ENCODE data around the gene BLMH. TPM values are rescaled to one million over a fixed set of nuclear protein-coding genes. Genes with fewer than 3 reads are reported as not detected.

The BLMH gene
- total and polyA plus RNA-seq, 9 of the 15 experiments (the other 6 are each of a cell fraction or from before 2014, with no cell fraction given) = 26.0 to 118 (median 67.3) TPM

DNA sequence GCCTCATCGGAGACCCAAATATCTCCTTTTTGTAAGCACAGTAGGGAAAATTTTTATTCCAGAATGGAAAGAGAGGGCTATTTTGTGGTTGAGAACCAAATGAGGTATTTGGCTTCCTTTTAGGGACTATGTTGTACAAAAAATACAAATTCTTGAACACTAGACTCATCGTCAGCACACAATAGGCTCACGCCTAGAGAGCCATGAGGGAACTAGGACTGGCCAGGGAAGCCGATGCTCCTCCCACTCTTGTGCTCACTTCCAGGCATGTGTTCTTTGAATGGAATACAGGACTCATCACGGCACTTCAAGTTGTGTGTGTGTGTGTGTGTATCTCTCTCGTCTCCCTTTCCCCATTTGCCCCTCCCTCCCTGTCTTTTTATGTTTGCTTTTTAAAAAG, 17.8 kb upstream of the BLMH start:
- Histone ChIP-seq H3K4me2 (ENCODE audit: insufficient read depth, low read length) (no peak overlapping the region), H3K27ac (ENCODE audit: extremely low read depth, low read depth, low read length) (no peak overlapping the region), H2AFZ (ENCODE audit: low read depth, low read length) (peak overlapping the region; percentile 27; the same call in 1 of the 2 replicates), H3K4me1 (replicated peaks in 1 of 2; ENCODE audit: control insufficient read depth in 2 of 2, insufficient read depth in 2 of 2, low read length in 2 of 2) (no peaks in the 10 kb centered on the region), H3K9ac (ENCODE audit: insufficient read depth in 1 of 2, low read depth in 2 of 2, low read length in 2 of 2) (no peak overlapping the region), H3K79me2 (ENCODE audit: control insufficient read depth, insufficient read depth, low read length) (no peaks in the 10 kb centered on the region), H3K9me1 (ENCODE audit: control insufficient read depth, insufficient read depth, low read length) (no peaks in the 10 kb centered on the region), H3K9me3 (replicated peaks; ENCODE audit: control insufficient read depth, insufficient read depth, low read depth, low read length) (no peaks in the 10 kb centered on the region), H3K27me3 (ENCODE audit: control insufficient read depth in 2 of 2, insufficient read depth in 2 of 2, low read length in 2 of 2) (no peaks in the 10 kb centered on the region), H4K20me1 (replicated peaks; ENCODE audit: control insufficient read depth, insufficient read depth, low read length) (no peaks in the 10 kb centered on the region), H3K36me3 (ENCODE audit: control insufficient read depth, insufficient read depth, low read length) (no peaks in the 10 kb centered on the region), H3K4me3 (no peak overlapping the region)
- BruUV-seq (replicated peaks) = no TSS peak
- in situ Hi-C loops (cut with MboI) (no loop called here), intact Hi-C loops (cut with micrococcal nuclease) (no loop called here)
- FAIRE-seq (no peak), DNase-seq (ENCODE audit: extremely low read depth in 1 of 4, low spot score in 3 of 4) (no peak), ATAC-seq (no peak)
- POLR2A ChIA-PET = interaction anchor here (0.6 kb wide), 1 partner anchor 12 kb away, joined by 3 read pairs; no protein-coding TSS in a partner anchor
- CTCF ChIA-PET (ENCODE audit: low intra/inter-chr PET ratio) = no interaction called here
- 66% methylated on average over 5 of the region's 6 CpGs for WGBS (ENCODE audit: insufficient coverage, low coverage, missing lambda C conversion rate)
- TF ChIP-seq, protein P1, sequence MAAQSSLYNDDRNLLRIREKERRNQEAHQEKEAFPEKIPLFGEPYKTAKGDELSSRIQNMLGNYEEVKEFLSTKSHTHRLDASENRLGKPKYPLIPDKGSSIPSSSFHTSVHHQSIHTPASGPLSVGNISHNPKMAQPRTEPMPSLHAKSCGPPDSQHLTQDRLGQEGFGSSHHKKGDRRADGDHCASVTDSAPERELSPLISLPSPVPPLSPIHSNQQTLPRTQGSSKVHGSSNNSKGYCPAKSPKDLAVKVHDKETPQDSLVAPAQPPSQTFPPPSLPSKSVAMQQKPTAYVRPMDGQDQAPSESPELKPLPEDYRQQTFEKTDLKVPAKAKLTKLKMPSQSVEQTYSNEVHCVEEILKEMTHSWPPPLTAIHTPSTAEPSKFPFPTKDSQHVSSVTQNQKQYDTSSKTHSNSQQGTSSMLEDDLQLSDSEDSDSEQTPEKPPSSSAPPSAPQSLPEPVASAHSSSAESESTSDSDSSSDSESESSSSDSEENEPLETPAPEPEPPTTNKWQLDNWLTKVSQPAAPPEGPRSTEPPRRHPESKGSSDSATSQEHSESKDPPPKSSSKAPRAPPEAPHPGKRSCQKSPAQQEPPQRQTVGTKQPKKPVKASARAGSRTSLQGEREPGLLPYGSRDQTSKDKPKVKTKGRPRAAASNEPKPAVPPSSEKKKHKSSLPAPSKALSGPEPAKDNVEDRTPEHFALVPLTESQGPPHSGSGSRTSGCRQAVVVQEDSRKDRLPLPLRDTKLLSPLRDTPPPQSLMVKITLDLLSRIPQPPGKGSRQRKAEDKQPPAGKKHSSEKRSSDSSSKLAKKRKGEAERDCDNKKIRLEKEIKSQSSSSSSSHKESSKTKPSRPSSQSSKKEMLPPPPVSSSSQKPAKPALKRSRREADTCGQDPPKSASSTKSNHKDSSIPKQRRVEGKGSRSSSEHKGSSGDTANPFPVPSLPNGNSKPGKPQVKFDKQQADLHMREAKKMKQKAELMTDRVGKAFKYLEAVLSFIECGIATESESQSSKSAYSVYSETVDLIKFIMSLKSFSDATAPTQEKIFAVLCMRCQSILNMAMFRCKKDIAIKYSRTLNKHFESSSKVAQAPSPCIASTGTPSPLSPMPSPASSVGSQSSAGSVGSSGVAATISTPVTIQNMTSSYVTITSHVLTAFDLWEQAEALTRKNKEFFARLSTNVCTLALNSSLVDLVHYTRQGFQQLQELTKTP (IDR thresholded peaks at IDR 0.05; ENCODE audit: low read depth in 1 of 2, partially characterized antibody in 2 of 2) = no peak
- TF ChIP-seq NBN (IDR thresholded peaks at IDR 0.05; ENCODE audit: low read depth) (no peak), ZNF311 (CRISPR knock-in tag; IDR thresholded peaks at IDR 0.05) (no peak), PHTF2 (CRISPR knock-in tag; IDR thresholded peaks at IDR 0.05) (no peak)
- TF ChIP-seq, protein P2, sequence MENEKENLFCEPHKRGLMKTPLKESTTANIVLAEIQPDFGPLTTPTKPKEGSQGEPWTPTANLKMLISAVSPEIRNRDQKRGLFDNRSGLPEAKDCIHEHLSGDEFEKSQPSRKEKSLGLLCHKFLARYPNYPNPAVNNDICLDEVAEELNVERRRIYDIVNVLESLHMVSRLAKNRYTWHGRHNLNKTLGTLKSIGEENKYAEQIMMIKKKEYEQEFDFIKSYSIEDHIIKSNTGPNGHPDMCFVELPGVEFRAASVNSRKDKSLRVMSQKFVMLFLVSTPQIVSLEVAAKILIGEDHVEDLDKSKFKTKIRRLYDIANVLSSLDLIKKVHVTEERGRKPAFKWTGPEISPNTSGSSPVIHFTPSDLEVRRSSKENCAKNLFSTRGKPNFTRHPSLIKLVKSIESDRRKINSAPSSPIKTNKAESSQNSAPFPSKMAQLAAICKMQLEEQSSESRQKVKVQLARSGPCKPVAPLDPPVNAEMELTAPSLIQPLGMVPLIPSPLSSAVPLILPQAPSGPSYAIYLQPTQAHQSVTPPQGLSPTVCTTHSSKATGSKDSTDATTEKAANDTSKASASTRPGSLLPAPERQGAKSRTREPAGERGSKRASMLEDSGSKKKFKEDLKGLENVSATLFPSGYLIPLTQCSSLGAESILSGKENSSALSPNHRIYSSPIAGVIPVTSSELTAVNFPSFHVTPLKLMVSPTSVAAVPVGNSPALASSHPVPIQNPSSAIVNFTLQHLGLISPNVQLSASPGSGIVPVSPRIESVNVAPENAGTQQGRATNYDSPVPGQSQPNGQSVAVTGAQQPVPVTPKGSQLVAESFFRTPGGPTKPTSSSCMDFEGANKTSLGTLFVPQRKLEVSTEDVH (IDR thresholded peaks at IDR 0.05; ENCODE audit: low read depth, partially characterized antibody) = no peak

All from K562 (cell line).